Natural killer cell (primary cell): ENCODE data around the gene ODR4. TPM values are rescaled to one million over a fixed set of nuclear protein-coding genes. Genes with fewer than 3 reads are reported as not detected.
"Not testable (repeated sequence)": the region's sequence is repeated elsewhere in the genome, so short reads cannot be mapped to it uniquely, and the experiment has no call there.

Source experiments
- ATAC-seq, 3 donors: fragments of 150-1000 bp in 2 of 3; fragments of 200-7000 bp in 1 of 3; cut with Tn5 transposase; 1 replicate in 1 of 3; 2 replicates in 2 of 3; pipeline ENCODE4 v1.10.0; 2021; ENCODE audit warnings: mild to moderate bottlenecking in 2 of 3, moderate library complexity in 2 of 3
- DNase-seq, 2 donors: peaks; one replicate each; pipeline versions ENCODE4 v3.0.0 to v3.0.0-alpha.2; 2013 to 2021; ENCODE audit warnings: mixed read lengths in 1 of 2
- H3K27ac ChIP-seq: one replicate; pipeline ENCODE4 v1.5.1; 2013; ENCODE audit warnings: mild to moderate bottlenecking, low read length
- H3K27me3 ChIP-seq: one replicate; pipeline ENCODE4 v1.6.1; 2013; ENCODE audit warnings: low read length; ENCODE audit not compliant: control insufficient read depth, insufficient read depth
- H3K36me3 ChIP-seq: one replicate; pipeline ENCODE4 v1.6.1; 2013; ENCODE audit warnings: low read length; ENCODE audit not compliant: control insufficient read depth, insufficient read depth
- H3K4me1 ChIP-seq: one replicate; pipeline ENCODE4 v1.6.1; 2013; ENCODE audit warnings: low read length; ENCODE audit not compliant: control insufficient read depth, insufficient read depth
- H3K4me3 ChIP-seq: one replicate; pipeline ENCODE4 v1.5.1; 2013; ENCODE audit warnings: low read length
- H3K9me3 ChIP-seq: one replicate; pipeline ENCODE4 v1.6.1; 2013; ENCODE audit warnings: low read length; ENCODE audit not compliant: control insufficient read depth, insufficient read depth
- H3K27ac Mint-ChIP-seq, 2 donors: one replicate each; pipeline ENCODE4 v1.8.0; 2022; ENCODE audit warnings: mild to moderate bottlenecking in 2 of 2, mixed read lengths in 2 of 2, moderate library complexity in 1 of 2
- H3K27me3 Mint-ChIP-seq, 2 donors: one replicate each; pipeline ENCODE4 v1.8.0; 2022; ENCODE audit warnings: low read depth in 2 of 2, mixed read lengths in 2 of 2
- H3K36me3 Mint-ChIP-seq: one replicate; pipeline ENCODE4 v1.8.0; 2022; ENCODE audit warnings: mixed read lengths
- H3K4me1 Mint-ChIP-seq, 2 donors: one replicate each; pipeline ENCODE4 v1.8.0; 2022; ENCODE audit warnings: mixed read lengths in 2 of 2
- H3K4me3 Mint-ChIP-seq: one replicate; pipeline ENCODE4 v1.8.0; 2022; ENCODE audit warnings: mild to moderate bottlenecking, moderate library complexity, mixed read lengths
- H3K9me3 Mint-ChIP-seq, 2 donors: one replicate each; pipeline ENCODE4 v1.8.0; 2022; ENCODE audit warnings: mixed read lengths in 2 of 2
- WGBS: methylation state at CpG from one replicate; pipeline ENCODE4 v1.1.7; 2013; ENCODE audit warnings: missing lambda C conversion rate; ENCODE audit not compliant: insufficient coverage; 5-methylcytosine and 5-hydroxymethylcytosine counted together
- intact Hi-C: fragments of 100-400 bp; cut with micrococcal nuclease; formaldehyde crosslinking; loops from one replicate; pipeline ENCODE4 v1.14.2; 2022
- total RNA-seq, 4 donors: library from RNA; stranded (reverse); fragments of 120-200 nt in 1 of 4; gene quantifications; one replicate each; pipeline versions ENCODE4 v1.2.3 to v1.2.4, GENCODE V29; 2013 to 2022
- TF ChIP-seq, protein P1 (sequence below): fragments of 200-600 bp; IDR thresholded peaks from one replicate; pipeline ENCODE4 v1.8.0; 2022; ENCODE audit warnings: antibody characterized with exemption

The ODR4 gene
- total RNA-seq, 3 donors from 2014 or later (not counting 1 experiment from before 2014, with no cell fraction given), result 20.3 to 24.4 (median 21.0) TPM

DNA sequence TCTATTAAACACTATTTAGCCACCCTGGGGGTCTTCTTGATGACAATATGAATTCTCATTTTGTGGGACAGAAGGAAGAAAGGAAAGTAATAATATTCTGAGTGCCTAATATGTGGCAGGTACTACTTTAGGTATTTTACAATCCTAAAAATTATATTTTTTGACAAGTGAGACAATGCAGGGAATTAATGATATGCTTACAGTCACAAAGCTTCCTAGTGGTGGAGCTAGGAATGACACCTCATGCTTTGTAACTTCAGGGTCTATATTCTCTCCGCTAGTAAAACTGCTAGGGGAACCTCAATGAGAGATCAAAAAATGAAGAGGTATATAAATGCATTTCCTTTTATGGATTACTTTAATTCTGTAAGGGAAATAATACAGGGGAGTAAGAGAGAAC lies 44.9 kb upstream of the ODR4 start:
- Mint-ChIP-seq H3K4me3 (no peak overlapping the region), H3K9me3 (no peaks in the 10 kb centered on the region), H3K27me3 (no peaks in the 10 kb centered on the region), H3K27ac (peak overlapping the region; percentile 2 to 27), H3K36me3 (peaks cover 48% of the 10 kb centered on the region), H3K4me1 (peaks cover 0 to 5% of the 10 kb centered on the region in 2 donors)
- Histone ChIP-seq H3K4me1 (no peaks in the 10 kb centered on the region), H3K27me3 (no peaks in the 10 kb centered on the region), H3K4me3 (no peak overlapping the region), H3K36me3 (peaks cover 87% of the 10 kb centered on the region), H3K27ac (no peak overlapping the region), H3K9me3 (no peaks in the 10 kb centered on the region)
- DNase-seq, result peak in 1 of 2 donors; percentile 19
- no peak for ATAC-seq
- 100% methylated on average over 1 of the region's 1 CpG for WGBS
- TF ChIP-seq, protein P1, sequence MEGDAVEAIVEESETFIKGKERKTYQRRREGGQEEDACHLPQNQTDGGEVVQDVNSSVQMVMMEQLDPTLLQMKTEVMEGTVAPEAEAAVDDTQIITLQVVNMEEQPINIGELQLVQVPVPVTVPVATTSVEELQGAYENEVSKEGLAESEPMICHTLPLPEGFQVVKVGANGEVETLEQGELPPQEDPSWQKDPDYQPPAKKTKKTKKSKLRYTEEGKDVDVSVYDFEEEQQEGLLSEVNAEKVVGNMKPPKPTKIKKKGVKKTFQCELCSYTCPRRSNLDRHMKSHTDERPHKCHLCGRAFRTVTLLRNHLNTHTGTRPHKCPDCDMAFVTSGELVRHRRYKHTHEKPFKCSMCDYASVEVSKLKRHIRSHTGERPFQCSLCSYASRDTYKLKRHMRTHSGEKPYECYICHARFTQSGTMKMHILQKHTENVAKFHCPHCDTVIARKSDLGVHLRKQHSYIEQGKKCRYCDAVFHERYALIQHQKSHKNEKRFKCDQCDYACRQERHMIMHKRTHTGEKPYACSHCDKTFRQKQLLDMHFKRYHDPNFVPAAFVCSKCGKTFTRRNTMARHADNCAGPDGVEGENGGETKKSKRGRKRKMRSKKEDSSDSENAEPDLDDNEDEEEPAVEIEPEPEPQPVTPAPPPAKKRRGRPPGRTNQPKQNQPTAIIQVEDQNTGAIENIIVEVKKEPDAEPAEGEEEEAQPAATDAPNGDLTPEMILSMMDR, result peak; percentile 50
- intact Hi-C loops, result no loop called here

- intact Hi-C loops, result no loop called here
- Histone ChIP-seq H3K9me3 (no peaks in the 10 kb centered on the region), H3K36me3 (peaks cover 94% of the 10 kb centered on the region), H3K4me3 (no peak overlapping the region), H3K27ac (no peak overlapping the region), H3K4me1 (no peaks in the 10 kb centered on the region), H3K27me3 (no peaks in the 10 kb centered on the region)
- TF ChIP-seq, protein P1, result no peak
- no peak for DNase-seq
- WGBS, result no CpG with 5 or more reads among the region's 2 CpGs
- Mint-ChIP-seq H3K4me3 (no peak overlapping the region), H3K4me1 (no peaks in the 10 kb centered on the region), H3K27me3 (no peaks in the 10 kb centered on the region), H3K27ac (no peak overlapping the region), H3K9me3 (no peaks in the 10 kb centered on the region), H3K36me3 (peaks cover 50% of the 10 kb centered on the region)
- no peak for ATAC-seq
Measured at GRCh38 chr1:186337554-186337953, 38.1 kb upstream of the ODR4 start.

DNA sequence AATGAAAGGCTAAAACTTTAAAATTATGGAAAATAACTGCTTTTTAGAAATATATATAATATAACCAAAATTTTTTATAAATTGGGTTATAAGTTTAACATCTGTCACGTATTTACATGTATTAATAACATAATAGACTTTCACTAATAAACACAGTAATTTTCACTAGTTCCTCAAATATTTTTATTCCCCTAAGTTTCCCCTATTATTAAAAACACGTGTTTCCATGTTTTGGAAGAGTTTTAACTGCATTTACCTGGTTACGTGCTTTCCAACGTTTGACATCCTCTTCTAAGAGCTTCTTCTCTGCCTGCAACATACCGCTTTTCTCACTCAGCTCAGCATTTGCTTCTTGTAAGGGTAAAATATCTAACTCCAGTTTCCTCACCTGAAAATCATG lies 34.9 kb upstream of the ODR4 start:
- intact Hi-C loops, result no loop called here
- no peaks in the 10 kb centered on the region for H3K9me3 Mint-ChIP-seq

DNA sequence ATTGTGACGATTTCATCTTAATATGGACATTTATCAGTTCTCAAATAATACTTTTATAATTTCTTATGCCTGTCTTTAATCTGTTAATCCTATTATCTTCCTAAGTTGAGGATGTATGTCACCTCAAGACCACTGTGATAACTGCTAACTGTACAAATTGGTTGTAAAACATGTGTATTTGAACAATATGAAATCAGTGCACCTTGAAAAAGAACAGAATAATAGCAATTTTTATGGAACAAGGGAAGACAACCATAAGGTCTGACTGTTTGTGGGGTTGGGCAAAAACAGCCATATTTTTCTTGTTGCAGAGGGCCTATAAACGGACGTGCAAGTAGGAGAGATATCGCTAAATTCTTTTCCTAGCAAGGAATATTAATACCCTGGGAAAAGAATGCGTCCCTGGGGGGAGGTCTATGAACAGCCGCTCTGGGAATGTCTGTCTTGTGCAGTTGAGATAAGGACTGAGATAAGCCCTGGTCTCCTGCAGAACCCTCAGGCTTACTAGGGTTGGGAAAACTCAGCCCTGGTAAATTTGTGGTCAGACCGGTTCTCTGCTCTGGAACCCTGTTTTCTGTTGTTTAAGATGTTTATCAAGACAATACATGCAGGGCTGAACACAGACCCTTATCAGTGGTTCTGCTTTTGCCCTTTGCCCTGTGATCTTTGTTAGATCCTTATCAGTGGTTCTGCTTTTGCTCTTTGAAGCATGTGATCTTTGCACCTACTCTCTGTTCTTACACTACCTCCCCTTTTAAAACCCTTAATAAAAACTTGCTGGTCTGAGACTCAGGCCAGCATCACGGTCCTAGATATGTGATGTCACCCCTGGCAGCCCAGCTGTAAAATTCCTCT lies 27.6 kb upstream of the ODR4 start:
- H3K4me3 ChIP-seq, H3K9me3 Mint-ChIP-seq, H3K27ac Mint-ChIP-seq, H3K4me1 ChIP-seq, H3K27me3 Mint-ChIP-seq, H3K9me3 ChIP-seq, H3K27ac ChIP-seq, ATAC-seq, H3K4me1 Mint-ChIP-seq, H3K4me3 Mint-ChIP-seq, DNase-seq, H3K27me3 ChIP-seq, intact Hi-C loops: not testable (repeated sequence)
- WGBS, result 95% methylated on average over 7 of the region's 8 CpGs
- H3K36me3 ChIP-seq, result peaks cover 87% of the 10 kb centered on the region
- H3K36me3 Mint-ChIP-seq, result peaks cover 61% of the 10 kb centered on the region

More for the DNA sequence above, 34.9 kb upstream of the ODR4 start:
- Mint-ChIP-seq H3K4me3 (no peak overlapping the region), H3K27me3 (no peaks in the 10 kb centered on the region), H3K36me3 (peaks cover 58% of the 10 kb centered on the region), H3K4me1 (no peaks in the 10 kb centered on the region), H3K27ac (peak overlapping the region in 1 of 2 donors; percentile 2)
- TF ChIP-seq, protein P1, result no peak
- Histone ChIP-seq H3K36me3 (peaks cover 95% of the 10 kb centered on the region), H3K27me3 (no peaks in the 10 kb centered on the region), H3K4me3 (no peak overlapping the region), H3K9me3 (no peaks in the 10 kb centered on the region), H3K27ac (no peak overlapping the region), H3K4me1 (no peaks in the 10 kb centered on the region)
- DNase-seq, result no peak
- ATAC-seq, result no peak
- 98% methylated on average over 4 of the region's 5 CpGs for WGBS
